NB4 (cell line): ENCODE results near the gene CLHC1.

ENCODE experiments used
- MYC ChIP-seq: IDR thresholded peaks from 2 replicates; pipeline ENCODE4 v1.6.1; 2011; ENCODE audit warnings: low read depth, low read length
- POLR2A ChIP-seq: IDR thresholded peaks from 2 replicates; pipeline ENCODE4 v1.6.1; 2011; ENCODE audit warnings: mild to moderate bottlenecking; ENCODE audit not compliant: insufficient read length; ENCODE audit errors: extremely low read depth
- TF ChIP-seq, protein P1 (sequence below): IDR thresholded peaks from one replicate; pipeline ENCODE4 v1.5.1; 2012; ENCODE audit warnings: low read depth, low read length
- TF ChIP-seq, protein P2 (sequence below): IDR thresholded peaks from 2 replicates; pipeline ENCODE4 v1.6.1; 2011; ENCODE audit warnings: low read depth, low read length

DNA sequence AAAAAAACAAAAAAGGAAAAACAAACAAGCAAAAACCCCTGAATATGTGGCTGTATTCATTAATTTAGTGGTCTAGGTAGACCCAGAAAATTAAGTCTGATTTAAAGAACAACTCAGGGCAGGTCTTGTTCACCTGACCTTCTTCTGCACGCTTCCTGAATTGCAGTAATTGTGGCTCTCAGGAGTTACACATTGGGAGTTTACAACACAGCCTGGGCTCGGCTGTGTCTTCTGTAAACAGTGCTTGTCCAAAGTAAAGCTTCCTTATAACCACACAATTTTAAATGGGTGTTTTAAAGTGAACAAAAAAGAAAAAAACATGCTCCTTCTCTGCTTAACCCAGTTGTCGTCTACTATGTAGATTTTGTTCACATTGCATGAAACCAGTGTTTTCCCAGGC, 45.2 kb upstream of the CLHC1 start:
- TF ChIP-seq, protein P1, sequence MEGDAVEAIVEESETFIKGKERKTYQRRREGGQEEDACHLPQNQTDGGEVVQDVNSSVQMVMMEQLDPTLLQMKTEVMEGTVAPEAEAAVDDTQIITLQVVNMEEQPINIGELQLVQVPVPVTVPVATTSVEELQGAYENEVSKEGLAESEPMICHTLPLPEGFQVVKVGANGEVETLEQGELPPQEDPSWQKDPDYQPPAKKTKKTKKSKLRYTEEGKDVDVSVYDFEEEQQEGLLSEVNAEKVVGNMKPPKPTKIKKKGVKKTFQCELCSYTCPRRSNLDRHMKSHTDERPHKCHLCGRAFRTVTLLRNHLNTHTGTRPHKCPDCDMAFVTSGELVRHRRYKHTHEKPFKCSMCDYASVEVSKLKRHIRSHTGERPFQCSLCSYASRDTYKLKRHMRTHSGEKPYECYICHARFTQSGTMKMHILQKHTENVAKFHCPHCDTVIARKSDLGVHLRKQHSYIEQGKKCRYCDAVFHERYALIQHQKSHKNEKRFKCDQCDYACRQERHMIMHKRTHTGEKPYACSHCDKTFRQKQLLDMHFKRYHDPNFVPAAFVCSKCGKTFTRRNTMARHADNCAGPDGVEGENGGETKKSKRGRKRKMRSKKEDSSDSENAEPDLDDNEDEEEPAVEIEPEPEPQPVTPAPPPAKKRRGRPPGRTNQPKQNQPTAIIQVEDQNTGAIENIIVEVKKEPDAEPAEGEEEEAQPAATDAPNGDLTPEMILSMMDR, result no peak
- TF ChIP-seq, protein P2, sequence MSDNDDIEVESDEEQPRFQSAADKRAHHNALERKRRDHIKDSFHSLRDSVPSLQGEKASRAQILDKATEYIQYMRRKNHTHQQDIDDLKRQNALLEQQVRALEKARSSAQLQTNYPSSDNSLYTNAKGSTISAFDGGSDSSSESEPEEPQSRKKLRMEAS, result no peak
- TF ChIP-seq POLR2A (no peak), MYC (no peak)
